ENCODE measurements around the gene CIB4. TPM values are rescaled to one million over a fixed set of nuclear protein-coding genes. Genes with fewer than 3 reads are reported as not detected.
A peak's percentile ranks its signal among the peaks of the same experiment; 100 is the strongest.

Gene CIB4
- total RNA-seq, 1 donor from 2014 or later, result not detected

GRCh38 chr2:26609839-26610277 is 31.3 kb downstream of the CIB4 start:
- FAIRE-seq (no peak), DNase-seq (ENCODE audit: low read depth) (no peak)
- peaks cover 11% of the 10 kb centered on the region for H3K27me3 ChIP-seq (ENCODE audit: control insufficient read depth, insufficient read depth, low read length)
- H3K4me3 ChIP-seq (ENCODE audit: low read depth, low read length), result no peak overlapping the region
- H3K36me3 ChIP-seq (ENCODE audit: control insufficient read depth, insufficient read depth, low read length), result no peaks in the 10 kb centered on the region
- TF ChIP-seq CTCF (IDR thresholded peaks at IDR 0.05; ENCODE audit: insufficient read depth, low read length, severe bottlenecking), result no peak

DNA sequence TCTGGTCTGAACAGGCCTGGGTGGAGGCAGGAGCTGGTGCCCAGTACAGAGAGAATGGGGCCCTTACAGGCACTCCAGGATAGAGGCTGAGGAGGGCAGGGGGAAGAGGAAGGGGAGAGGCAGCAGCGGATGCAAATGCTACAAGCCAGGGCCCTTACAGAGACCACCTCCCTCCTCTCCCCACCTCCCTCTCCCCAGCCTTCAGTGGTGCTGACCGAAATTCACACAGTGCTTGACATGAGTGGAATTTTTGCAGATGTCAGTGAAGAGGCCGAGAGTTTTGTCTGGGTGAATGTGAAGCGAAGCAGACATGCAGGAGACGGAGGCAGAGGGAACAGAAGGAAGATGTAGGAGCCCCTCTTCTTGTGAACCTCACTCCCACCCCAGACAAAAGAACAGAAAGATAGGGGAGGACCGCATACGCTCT is 31.9 kb downstream of the CIB4 start:
- no peak for TF ChIP-seq CTCF (IDR thresholded peaks at IDR 0.05; ENCODE audit: insufficient read depth, low read length, severe bottlenecking)
- Histone ChIP-seq H3K27me3 (ENCODE audit: control insufficient read depth, insufficient read depth, low read length) (peaks cover 9% of the 10 kb centered on the region), H3K4me3 (ENCODE audit: low read depth, low read length) (no peak overlapping the region), H3K36me3 (ENCODE audit: control insufficient read depth, insufficient read depth, low read length) (no peaks in the 10 kb centered on the region)
- DNase-seq (ENCODE audit: low read depth) (no peak), FAIRE-seq (no peak)

GRCh38 chr2:26608557-26608956 is 32.6 kb downstream of the CIB4 start:
- Histone ChIP-seq H3K27me3 (ENCODE audit: control insufficient read depth, insufficient read depth, low read length) (peaks cover 9% of the 10 kb centered on the region), H3K4me3 (ENCODE audit: low read depth, low read length) (no peak overlapping the region), H3K36me3 (ENCODE audit: control insufficient read depth, insufficient read depth, low read length) (no peaks in the 10 kb centered on the region)
- FAIRE-seq (no peak), DNase-seq (ENCODE audit: low read depth) (no peak)
- no peak for TF ChIP-seq CTCF (IDR thresholded peaks at IDR 0.05; ENCODE audit: insufficient read depth, low read length, severe bottlenecking)

GRCh38 chr2:26607698-26608097 is 33.5 kb downstream of the CIB4 start:
- Histone ChIP-seq H3K27me3 (ENCODE audit: control insufficient read depth, insufficient read depth, low read length) (peaks cover 5% of the 10 kb centered on the region), H3K4me3 (ENCODE audit: low read depth, low read length) (no peak overlapping the region), H3K36me3 (ENCODE audit: control insufficient read depth, insufficient read depth, low read length) (no peaks in the 10 kb centered on the region)
- no peak for TF ChIP-seq CTCF (IDR thresholded peaks at IDR 0.05; ENCODE audit: insufficient read depth, low read length, severe bottlenecking)
- DNase-seq (ENCODE audit: low read depth) (no peak), FAIRE-seq (no peak)

GRCh38 chr2:26606847-26607190 is 34.3 kb downstream of the CIB4 start:
- Histone ChIP-seq H3K27me3 (ENCODE audit: control insufficient read depth, insufficient read depth, low read length) (peaks cover 2% of the 10 kb centered on the region), H3K36me3 (ENCODE audit: control insufficient read depth, insufficient read depth, low read length) (no peaks in the 10 kb centered on the region), H3K4me3 (ENCODE audit: low read depth, low read length) (no peak overlapping the region)
- no peak for TF ChIP-seq CTCF (IDR thresholded peaks at IDR 0.05; ENCODE audit: insufficient read depth, low read length, severe bottlenecking)
- DNase-seq (ENCODE audit: low read depth), result peak; percentile 78
- no peak for FAIRE-seq

Data from bronchial epithelial cell (primary cell).